ENCODE data around the gene RECQL. TPM values are rescaled to one million over a fixed set of nuclear protein-coding genes. Genes with fewer than 3 reads are reported as not detected.

The RECQL gene
- total RNA-seq, 4 donors from 2014 or later = 14.0 to 32.5 (median 22.3) TPM

DNA sequence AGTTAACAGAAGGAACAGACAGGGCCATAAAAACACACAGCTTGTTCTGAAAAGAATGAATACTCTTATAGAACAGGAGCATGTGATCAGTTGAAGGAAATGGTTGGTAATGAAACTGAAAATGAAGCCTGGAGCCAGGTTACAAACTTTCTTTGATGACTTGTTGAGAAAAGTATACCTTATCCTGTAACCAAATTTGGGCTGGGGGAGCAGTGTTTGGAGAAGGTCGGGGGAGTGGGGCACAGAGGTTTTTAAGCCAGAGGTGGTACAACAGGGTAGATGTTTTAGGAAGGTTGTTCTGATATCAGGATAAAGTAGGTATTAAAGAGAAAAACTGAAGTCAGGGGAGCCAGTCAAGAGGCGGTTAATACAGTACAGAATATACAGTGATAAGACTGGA lies 8.3 kb upstream of the RECQL start:
- intact Hi-C loops (cut with DNase I; ENCODE audit: low total_unique reads) (no loop called here), in situ Hi-C loops (cut with MboI; ENCODE audit: low sequenced_read_pairs in 4 of 4) (loop anchor here in 1 of 4 donors (10.0 kb wide), 1 partner anchor 145 kb away; the partner anchor contains the start of gene LDHB)
- Histone ChIP-seq H3K9me3 (no peaks in the 10 kb centered on the region), H3K4me1 (peaks cover 5% of the 10 kb centered on the region in 2 donors), H3K36me3 (peaks cover 0 to 24% of the 10 kb centered on the region in 2 donors), H3K27me3 (no peaks in the 10 kb centered on the region), H3K4me3 (no peak overlapping the region), H3K27ac (no peak overlapping the region)
- no peak for DNase-seq
- ATAC-seq = no peak
- no peak for TF ChIP-seq POLR2A (IDR thresholded peaks at IDR 0.05)
- no peak for TF ChIP-seq CTCF (IDR thresholded peaks at IDR 0.05 in 4 of 5, conservative IDR thresholded peaks at IDR 0.05 in 1 of 5)

- no peak for TF ChIP-seq CTCF (IDR thresholded peaks at IDR 0.05 in 4 of 5, conservative IDR thresholded peaks at IDR 0.05 in 1 of 5)
- no peak for TF ChIP-seq POLR2A (IDR thresholded peaks at IDR 0.05)
- DNase-seq (no peak), ATAC-seq (no peak)
- H3K36me3 ChIP-seq = peaks cover 0 to 10% of the 10 kb centered on the region in 2 donors
- intact Hi-C loops (cut with DNase I; ENCODE audit: low total_unique reads) (no loop called here), in situ Hi-C loops (cut with MboI; ENCODE audit: low sequenced_read_pairs in 4 of 4) (loop anchor here in 1 of 4 donors (10.0 kb wide), 1 partner anchor 147 kb away; the partner anchor contains the start of gene LDHB)
- H3K4me1 ChIP-seq = peaks cover 18 to 20% of the 10 kb centered on the region in 2 donors
- H3K4me3 ChIP-seq = no peak overlapping the region
- H3K27me3 ChIP-seq = no peaks in the 10 kb centered on the region
- no peak overlapping the region for H3K27ac ChIP-seq
- H3K9me3 ChIP-seq = no peaks in the 10 kb centered on the region
These were observed 6.4 kb upstream of the RECQL start for GRCh38 chr12:21507849-21508248.

DNA sequence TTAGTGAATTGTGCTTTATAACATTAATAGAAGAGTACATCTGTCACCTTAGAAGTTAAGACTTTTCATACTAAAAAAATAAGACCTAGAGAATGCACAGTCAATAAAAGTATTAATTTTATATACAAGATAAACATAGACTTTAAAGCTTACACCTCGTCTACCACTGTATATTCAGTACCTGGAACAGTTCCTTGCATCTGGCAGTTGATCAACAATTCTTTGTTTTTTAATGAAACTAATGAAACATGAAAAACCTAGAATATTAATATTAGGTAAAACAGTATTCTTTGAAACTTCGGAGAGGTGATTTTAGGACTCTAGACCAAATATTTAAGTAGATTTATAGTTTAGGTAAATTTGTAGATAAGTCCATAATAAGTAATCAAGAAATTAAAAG lies 4.5 kb upstream of the RECQL start:
- Histone ChIP-seq H3K4me3 (no peak overlapping the region), H3K36me3 (no peaks in the 10 kb centered on the region), H3K9me3 (no peaks in the 10 kb centered on the region), H3K27me3 (no peaks in the 10 kb centered on the region), H3K27ac (no peak overlapping the region), H3K4me1 (peaks cover 24 to 30% of the 10 kb centered on the region in 2 donors)
- intact Hi-C loops (cut with DNase I; ENCODE audit: low total_unique reads) (no loop called here), in situ Hi-C loops (cut with MboI; ENCODE audit: low sequenced_read_pairs in 4 of 4) (loop anchor here in 1 of 4 donors (10.0 kb wide), 1 partner anchor 149 kb away; the partner anchor contains the start of gene LDHB)
- ATAC-seq (no peak), DNase-seq (no peak)
- TF ChIP-seq CTCF (IDR thresholded peaks at IDR 0.05 in 4 of 5, conservative IDR thresholded peaks at IDR 0.05 in 1 of 5) (no peak), POLR2A (IDR thresholded peaks at IDR 0.05) (no peak)

DNA sequence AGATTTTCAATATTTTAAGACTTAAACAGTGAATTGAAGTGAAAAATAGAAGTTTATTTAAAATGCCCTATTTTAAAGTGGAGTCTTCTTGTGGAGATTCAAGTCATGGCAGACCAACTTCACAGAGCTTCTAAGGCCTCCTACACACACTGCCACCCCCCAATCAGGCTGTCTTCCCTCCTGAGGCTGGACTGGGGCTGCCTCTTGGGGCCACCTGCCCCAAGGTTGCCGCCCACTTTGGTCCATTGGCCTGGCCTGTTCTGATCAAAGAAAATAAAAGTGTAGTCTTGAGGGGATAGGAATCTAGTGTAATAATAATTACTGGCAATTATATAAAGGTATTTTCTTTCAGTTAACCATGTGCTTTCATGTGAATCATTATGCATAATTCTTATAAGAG lies 1.4 kb upstream of the RECQL start:
- intact Hi-C loops (cut with DNase I; ENCODE audit: low total_unique reads) (no loop called here), in situ Hi-C loops (cut with MboI; ENCODE audit: low sequenced_read_pairs in 4 of 4) (loop anchor here in 1 of 4 donors (10.0 kb wide), 1 partner anchor 152 kb away; the partner anchor contains the start of gene LDHB)
- ATAC-seq (no peak), DNase-seq (no peak)
- peaks cover 42 to 45% of the 10 kb centered on the region in 2 donors for H3K4me1 ChIP-seq
- peak overlapping the region in 1 of 4 donors; percentile 85 for H3K27ac ChIP-seq
- TF ChIP-seq CTCF (IDR thresholded peaks at IDR 0.05 in 4 of 5, conservative IDR thresholded peaks at IDR 0.05 in 1 of 5) (no peak), POLR2A (IDR thresholded peaks at IDR 0.05) (no peak)
- H3K9me3 ChIP-seq = no peaks in the 10 kb centered on the region
- H3K27me3 ChIP-seq = no peaks in the 10 kb centered on the region
- H3K4me3 ChIP-seq = peak overlapping the region; percentile 89 to 99 (median 97)
- H3K36me3 ChIP-seq = peaks cover 0 to 10% of the 10 kb centered on the region in 2 donors

GRCh38 chr12:21502164-21502496 lies 695 bp upstream of the RECQL start:
- Histone ChIP-seq H3K27me3 (no peaks in the 10 kb centered on the region), H3K4me3 (peak overlapping the region; percentile 89 to 99 (median 97)), H3K36me3 (peaks cover 0 to 18% of the 10 kb centered on the region in 2 donors), H3K27ac (peak overlapping the region; percentile 85 to 91 (median 88)), H3K9me3 (no peaks in the 10 kb centered on the region), H3K4me1 (peaks cover 42 to 45% of the 10 kb centered on the region in 2 donors)
- TF ChIP-seq POLR2A (IDR thresholded peaks at IDR 0.05) (no peak), CTCF (IDR thresholded peaks at IDR 0.05 in 4 of 5, conservative IDR thresholded peaks at IDR 0.05 in 1 of 5) (no peak)
- intact Hi-C loops (cut with DNase I; ENCODE audit: low total_unique reads) = no loop called here
- DNase-seq = peak in 1 of 2 donors; percentile 2
- in situ Hi-C loops (cut with MboI; ENCODE audit: low sequenced_read_pairs in 4 of 4) = loop anchor here in 1 of 4 donors (10.0 kb wide), 1 partner anchor 153 kb away; the partner anchor contains the start of gene LDHB
- ATAC-seq = peak; percentile 1 to 5
